Measurements from ENCODE around the gene CNTNAP5.
"Not testable (repeated sequence)": the region's sequence is repeated elsewhere in the genome, so short reads cannot be mapped to it uniquely, and the experiment has no call there.

CNTNAP5 gene

DNA sequence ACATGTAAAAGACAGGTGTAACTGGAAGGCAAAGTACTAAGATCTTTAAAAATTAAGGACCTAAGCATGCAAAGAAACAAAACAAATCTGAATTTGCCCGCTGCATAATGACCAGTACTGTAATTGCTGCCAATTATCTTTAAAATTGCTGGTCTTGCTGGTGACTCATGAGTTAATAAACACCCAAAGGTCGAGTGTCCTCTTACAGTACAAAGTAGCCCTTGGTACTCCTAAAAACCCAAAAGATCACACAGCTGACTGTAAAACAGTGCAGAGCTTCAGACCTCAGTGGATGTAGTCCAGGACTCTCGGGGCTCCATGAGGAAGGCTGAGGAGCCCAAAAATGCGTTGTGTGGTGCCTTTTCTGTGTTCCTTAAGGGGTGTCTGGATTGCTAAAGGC is 308.7 kb downstream of the CNTNAP5 start:
- DNase-seq: no peak

DNA sequence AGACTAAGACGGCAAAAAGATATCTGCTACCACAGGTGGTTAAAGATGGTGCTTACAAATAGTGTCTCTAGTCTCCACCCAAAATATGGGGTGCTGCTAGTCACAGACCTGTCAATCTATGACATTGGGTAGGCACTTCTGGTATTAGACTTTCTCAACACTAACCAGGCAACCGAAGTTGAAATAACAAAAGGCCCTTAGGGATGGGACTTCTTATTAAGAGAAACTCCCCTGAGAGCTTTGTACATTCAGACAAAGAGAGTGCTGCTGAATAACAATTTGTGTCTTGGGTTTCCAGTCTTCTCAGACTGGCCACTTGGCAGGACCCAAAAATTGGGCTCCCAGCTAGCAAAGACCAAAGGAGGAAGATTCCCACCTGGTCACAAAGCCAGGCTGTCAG is 310.0 kb downstream of the CNTNAP5 start:
- DNase-seq: no peak

GRCh38 chr2:124339709-124340108 is 314.6 kb downstream of the CNTNAP5 start:
- DNase-seq: no peak

GRCh38 chr2:124343827-124344498 is 318.9 kb downstream of the CNTNAP5 start:
- DNase-seq: no peak

GRCh38 chr2:124347209-124347608 is 322.1 kb downstream of the CNTNAP5 start:
- no peak for DNase-seq

DNA sequence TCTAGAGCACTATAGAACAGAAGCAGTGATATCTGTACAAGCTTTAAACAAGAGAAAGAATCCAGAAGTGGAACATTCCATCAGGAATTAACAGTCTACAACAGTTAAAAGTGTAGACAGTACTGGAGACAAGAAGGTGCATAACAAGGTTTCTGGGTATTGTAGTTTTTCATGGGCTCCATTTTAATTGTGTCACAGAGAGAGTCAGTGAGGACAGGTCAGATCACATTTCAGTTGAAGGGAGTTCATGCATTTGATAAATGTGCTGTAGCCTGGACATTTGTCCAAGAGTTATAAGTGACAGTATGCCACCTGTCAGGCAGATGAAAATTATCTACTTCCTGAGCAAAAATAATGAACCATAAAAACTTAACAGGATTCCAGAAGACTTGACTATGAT is 328.6 kb downstream of the CNTNAP5 start:
- DNase-seq: no peak

DNA sequence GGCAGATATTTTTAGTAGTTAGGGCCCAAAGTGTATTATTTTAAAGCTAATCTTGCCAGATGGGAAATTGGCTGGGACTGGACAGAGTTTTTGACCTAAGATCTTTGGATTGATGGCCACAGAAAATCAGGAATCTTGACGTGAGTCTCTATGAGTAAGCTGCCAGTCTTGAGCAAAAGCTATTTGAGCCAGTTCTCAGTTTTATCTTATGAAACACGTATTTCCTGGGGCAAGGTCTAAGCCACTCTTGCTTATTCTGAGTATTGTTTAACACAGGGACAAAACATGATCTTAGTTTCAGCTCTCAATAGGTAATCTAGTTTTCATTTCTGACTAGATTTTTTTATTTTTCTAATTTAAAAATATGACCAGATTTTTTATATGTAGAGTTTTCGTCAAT is 329.4 kb downstream of the CNTNAP5 start:
- DNase-seq: no peak

GRCh38 chr2:124361966-124362365 is 336.9 kb downstream of the CNTNAP5 start:
- not testable (repeated sequence) for DNase-seq

DNA sequence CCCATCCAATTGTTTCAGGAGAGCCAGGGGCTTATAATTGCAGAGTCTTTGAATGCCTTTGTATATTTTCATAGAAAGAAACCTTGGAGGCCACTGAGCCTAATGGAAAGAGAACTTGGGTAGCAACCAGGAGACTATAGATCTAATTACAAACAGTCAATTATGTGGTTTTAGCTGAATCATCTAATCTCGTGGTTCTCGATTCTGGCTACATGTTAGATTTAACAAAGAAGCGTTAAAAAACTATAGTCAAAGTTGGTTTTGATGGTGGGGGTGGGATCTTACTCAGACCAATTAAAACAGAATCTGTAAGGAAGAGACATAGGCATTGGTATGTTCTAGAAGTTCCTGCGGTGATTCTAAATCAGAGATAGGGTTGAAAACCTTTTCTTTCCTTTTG is 344.1 kb downstream of the CNTNAP5 start:
- DNase-seq: no peak

- DNase-seq: no peak
Observed at GRCh38 chr2:124380221-124380749, 355.2 kb downstream of the CNTNAP5 start.

DNA sequence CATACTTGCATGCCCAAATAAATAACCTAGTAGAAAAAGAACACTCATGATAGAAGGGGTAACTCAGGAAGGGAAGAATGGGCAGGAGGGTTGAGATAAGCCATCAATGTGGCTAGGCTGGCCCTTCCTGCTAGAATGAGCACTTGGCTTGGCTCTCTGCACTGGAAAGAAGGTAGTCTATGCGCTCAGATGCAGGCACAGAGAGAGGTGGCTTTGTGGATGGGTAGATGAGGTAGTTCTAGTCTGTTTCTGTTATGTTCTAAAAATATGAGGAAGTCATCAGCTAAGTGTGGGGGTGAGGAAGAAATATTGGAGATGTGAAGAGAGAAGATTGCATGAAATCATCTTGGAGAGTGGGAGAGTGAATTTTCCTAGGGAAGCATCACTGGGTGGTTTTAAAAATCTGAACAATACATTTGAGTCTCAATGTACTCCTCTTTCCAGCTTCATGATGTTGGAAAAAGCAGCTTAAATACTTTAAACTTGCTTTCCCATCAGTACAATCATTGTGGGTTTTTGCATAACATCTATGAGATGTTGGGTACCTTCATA is 357.1 kb downstream of the CNTNAP5 start:
- no peak for DNase-seq

- DNase-seq: no peak
Observed at GRCh38 chr2:124395961-124396360, 370.9 kb downstream of the CNTNAP5 start.

- DNase-seq: no peak
Observed at GRCh38 chr2:124402274-124402673, 377.2 kb downstream of the CNTNAP5 start.

DNA sequence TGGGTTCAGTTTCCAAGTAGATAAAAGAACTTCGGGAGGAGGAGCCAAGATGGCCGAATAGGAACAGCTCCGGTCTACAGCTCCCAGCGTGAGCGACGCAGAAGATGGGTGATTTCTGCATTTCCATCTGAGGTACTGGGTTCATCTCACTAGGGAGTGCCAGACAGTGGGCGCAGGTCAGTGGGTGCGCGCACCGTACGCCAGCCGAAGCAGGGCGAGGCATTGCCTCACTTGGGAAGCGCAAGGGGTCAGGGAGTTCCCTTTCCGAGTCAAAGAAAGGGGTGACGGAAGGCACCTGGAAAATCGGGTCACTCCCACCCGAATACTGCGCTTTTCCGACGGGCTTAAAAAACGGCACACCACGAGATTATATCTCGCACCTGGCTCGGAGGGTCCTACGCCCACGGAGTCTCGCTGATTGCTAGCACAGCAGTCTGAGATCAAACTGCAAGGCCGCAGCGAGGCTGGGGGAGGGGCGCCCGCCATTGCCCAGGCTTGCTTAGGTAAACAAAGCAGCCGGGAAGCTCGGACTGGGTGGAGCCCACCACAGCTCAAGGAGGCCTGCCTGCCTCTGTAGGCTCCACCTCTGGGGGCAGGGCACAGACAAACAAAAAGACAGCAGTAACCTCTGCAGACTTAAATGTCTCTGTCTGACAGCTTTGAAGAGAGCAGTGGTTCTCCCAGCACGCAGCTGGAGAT is 382.9 kb downstream of the CNTNAP5 start:
- not testable (repeated sequence) for DNase-seq

DNA sequence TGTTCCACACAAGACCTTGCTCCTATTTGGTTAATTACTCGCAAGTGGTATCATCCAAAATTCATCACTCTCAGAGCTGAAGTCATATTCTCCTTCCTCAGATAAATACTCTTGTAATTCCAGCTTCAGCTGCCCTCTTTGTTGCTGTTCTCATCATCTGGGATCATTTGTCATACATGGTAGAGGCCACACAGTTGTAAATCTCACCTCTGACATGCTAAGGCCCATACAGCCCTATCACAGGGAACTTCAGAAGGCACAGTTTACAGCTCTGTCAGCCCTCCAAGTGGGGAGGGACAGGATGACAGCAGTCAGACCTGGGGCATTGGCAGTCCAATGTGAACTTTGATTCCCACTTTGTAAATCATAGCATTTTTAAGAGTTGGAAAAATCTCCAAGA is 399.0 kb downstream of the CNTNAP5 start:
- no peak for DNase-seq

DNA sequence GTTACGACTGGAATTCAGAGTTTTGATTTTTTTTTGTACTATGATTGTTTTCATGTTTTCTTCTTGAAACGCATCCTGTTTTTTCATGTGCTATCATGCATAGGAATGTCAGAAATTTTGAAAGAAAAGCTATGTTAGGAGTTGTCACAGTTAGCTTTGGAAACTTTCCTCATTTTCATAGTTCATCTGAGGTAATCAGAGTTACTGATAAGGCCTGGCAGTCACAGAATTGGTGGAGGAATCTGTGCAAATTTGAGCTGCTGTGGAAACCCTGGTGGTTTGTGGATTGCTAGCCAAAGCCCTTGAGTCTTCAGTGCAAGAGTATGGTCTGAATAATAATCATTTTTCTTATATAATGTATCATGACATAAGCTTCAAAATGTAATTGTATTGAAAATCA is 401.0 kb downstream of the CNTNAP5 start:
- DNase-seq: no peak

GRCh38 chr2:124426625-124427024 is 401.5 kb downstream of the CNTNAP5 start:
- no peak for DNase-seq

DNA sequence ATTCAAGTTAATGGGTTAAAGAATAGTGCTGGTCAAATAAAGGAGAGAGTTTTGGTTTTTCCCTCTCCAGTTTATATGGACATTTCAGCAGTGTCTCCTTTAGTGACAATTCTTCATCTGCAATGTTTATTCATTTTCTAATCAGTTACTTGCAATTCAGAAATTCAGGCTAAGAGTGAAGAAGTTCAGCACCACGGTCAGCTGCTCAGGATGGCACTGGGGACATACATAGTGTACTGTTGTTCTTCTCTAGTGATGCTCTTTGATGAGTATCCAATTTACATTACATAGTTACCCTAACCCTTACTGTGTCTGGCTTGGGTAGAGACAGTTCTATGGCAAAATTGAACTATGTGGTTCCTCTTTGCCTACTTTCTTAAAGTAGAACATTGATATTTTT is 412.7 kb downstream of the CNTNAP5 start:
- DNase-seq: no peak

GRCh38 chr2:124450481-124450880 is 425.4 kb downstream of the CNTNAP5 start:
- no peak for DNase-seq

DNA sequence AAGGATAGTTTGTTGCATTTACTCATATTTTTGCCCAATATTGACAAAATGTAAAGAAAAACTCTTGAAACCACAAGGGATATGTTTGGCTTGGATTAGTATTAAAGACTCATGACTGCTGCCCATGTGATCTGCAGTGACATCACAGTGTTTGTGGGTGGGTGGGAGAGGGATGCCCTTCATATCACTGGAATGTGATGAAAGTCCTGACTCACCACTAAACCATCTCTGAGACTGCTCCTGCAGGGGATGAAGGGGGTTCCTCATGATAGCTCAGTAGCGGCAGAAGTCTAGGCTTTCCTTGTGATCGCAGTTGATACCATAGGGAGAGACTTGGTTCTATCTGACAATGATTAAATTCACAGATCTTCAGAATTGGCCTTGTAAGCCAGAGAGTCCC is 451.2 kb downstream of the CNTNAP5 start:
- DNase-seq: no peak

- DNase-seq: no peak
Observed at GRCh38 chr2:124478761-124479160, 453.7 kb downstream of the CNTNAP5 start.

GRCh38 chr2:124480958-124481357 is 455.9 kb downstream of the CNTNAP5 start:
- no peak for DNase-seq

GRCh38 chr2:124482044-124482443 is 457.0 kb downstream of the CNTNAP5 start:
- no peak for DNase-seq

GRCh38 chr2:124482551-124482950 is 457.5 kb downstream of the CNTNAP5 start:
- no peak for DNase-seq

Measured in activated CD4-positive, alpha-beta T cell treated with anti-CD3 and anti-CD28 coated beads, Interleukin-2, Interleukin-6, amounts not matched to agents 100 ng/mL and 50 ng/mL, durations not matched to agents 16 hours and 8 hours (primary cell).